ENCODE data around the gene DR1.

DR1 gene

DNA sequence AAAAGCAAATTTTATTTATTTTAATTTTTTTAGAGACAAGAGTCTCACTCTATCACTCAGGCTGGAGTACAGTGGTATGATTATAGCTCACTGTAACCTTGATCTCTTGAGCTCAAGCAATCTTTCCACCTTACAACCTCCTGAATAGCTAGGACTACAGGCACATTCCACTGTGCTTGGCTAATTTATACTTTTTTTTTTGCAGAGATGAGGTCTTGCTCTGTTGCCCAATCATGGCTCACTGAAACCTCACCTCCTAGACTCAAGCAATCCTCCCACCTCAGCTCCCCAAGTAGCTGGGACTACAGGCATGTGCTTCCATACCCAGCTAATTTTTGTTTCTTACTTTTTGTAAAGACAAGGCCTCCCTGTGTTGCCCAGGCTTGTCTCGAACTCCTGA is 49.5 kb downstream of the DR1 start:
- DNase-seq = no peak

DNA sequence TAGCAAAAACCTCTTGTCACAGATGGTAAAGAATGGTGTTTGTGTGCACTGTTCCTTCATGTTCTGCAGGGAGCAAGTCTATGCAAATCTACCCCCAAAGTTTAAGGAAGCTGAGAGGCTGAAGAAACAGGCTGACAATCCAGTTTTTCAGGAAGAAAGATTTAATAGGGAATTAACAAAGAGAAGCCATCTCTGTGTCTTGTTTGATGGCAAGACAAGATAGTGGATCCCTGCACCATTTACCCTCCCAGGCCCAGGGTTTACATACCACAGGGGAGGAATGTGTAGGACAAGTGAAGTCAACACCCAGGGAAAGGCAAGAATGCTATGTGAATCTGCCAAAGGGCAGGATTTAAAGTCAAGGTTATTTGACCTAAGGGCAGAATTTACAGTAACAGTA is 54.1 kb downstream of the DR1 start:
- DNase-seq = no peak

DNA sequence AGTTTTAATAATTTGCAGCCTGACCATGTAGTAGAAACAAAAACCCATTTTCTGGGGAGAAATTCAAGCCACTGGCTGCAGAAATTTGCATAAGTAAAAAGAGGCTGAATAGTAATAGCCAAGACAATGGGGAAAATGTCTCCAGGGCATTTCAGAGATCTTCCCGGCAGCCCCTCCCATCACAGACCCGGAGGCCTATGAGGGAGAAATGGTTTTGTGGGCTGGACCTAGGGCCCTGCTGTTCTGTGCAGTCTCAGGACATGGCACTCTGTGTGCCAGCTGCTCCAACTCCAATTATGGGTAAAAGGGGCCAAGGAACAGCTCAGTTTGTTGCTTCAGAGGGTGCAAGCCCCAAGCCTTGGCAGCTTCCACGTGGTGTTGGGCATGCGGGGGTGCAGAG is 62.5 kb downstream of the DR1 start:
- no peak for DNase-seq

DNA sequence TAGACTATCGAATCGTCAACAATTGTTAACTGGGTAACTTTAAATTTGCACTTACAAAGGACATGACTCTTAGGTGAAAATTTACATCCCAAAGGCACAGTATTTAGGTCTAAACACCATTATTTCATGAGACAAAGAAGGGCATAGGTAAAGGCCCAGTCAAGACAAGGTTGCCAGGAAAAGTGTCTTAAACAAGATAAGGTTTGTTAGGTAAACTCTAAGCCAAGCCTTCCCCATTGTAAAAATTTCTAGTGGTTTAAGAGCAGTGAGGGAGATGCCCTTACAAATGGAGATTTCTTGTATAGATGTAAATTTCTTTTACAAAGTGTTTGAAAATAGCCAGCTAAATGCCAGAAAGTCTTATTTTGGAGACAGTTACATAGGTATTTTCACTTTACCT is 65.3 kb downstream of the DR1 start:
- DNase-seq = no peak

DNA sequence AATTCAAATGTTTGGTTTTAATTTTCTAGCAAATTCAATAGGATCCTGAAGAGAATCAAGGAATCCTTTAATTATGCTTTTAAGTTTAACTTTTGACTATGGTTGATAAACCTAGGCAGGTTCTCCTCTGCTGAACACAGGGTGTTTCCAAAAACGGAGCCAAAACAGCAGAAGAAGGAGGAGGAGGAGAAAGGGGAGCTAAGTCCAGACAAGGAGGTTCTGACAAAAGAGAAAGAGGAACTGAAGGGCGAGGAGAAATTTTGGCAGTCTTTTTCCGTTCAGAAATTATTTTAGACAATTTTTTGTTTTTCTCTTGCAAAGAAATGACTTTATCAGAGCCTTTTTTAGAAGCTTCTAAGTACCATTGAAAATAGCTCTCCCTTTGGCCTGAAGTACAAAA is 69.0 kb downstream of the DR1 start:
- DNase-seq = no peak

DNA sequence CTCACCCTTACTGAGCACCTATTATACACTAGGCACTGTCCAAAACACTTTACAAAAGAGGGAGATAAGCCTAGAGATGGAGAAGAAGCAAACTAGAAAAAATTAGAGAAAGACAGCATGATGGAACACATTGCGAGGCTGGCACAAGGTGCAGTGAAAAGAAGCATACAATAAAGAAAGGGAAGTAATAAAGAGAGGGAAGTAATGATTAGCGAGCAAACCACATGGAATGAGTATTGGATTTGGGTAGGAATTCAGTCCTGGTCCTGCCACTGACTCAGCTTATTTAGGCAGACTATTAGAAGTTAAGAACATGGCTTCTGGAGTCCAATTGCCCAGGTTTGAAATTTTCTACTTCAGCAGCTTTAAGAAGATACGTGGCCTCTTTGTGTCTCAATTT is 69.6 kb downstream of the DR1 start:
- DNase-seq = no peak

DNA sequence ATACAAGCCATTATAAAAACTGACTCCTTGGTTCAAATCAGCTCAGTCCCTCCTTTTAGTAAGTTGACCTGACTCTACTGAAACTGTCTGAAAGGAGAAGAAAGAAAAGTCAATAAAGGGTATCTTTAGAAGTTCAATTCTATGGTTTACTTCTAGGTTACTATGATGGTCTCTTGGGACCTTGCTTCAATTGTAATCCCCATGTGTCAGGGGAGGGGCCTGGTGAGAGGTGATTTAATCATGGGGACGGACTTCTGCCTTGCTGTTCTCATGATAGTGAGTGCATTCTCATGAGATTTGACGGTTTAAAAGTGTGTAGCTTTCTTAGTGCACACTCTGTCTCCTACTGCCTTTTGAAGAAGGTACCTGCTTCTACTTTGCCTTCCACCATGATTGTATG is 70.5 kb downstream of the DR1 start:
- DNase-seq = no peak

Measured in NCI-H526 treated with DMSO at 0.1 percent for 48 hours (cell line).